Stimulated activated CD4-positive, alpha-beta T cell treated with anti-CD3 and anti-CD28 coated beads, Interleukin-1b, Interleukin-23, amount 100 ng/mL, for 48 hours (primary cell): Measurements from ENCODE around the gene NR1H2.

ENCODE experiments used
- DNase-seq: peaks from one replicate; pipeline ENCODE4 v3.0.0-alpha.2; 2020

The NR1H2 gene

DNA sequence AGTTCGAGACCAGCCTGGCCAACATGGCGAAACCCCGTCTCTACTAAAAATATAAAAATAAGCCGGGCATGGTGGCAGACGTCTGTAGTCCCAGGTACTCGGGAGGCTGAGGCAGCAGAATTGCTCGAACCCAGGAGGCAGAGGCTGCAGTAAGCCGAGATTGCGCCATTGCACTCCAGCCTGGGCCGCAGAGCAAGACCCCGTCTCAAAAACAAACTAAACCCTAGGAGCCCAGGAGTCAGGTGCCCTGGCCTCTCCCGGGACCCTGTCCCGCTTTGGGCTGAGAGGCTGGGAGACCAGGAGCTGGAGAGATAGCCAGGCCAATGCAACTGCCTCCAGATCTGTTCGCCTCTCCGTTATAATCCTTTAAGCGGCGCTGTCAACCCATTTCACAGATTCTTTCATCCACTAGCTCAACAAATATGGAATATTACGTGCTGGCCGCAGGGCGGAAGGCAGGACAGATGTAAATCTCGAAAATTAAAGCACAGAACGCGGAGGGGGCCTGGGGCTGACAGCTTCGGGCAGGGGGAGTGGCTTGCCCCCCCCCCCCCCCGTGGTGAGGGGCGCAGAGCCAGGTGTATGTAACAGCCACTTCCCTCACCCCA is 51.2 kb downstream of the NR1H2 start:
- DNase-seq = no peak

DNA sequence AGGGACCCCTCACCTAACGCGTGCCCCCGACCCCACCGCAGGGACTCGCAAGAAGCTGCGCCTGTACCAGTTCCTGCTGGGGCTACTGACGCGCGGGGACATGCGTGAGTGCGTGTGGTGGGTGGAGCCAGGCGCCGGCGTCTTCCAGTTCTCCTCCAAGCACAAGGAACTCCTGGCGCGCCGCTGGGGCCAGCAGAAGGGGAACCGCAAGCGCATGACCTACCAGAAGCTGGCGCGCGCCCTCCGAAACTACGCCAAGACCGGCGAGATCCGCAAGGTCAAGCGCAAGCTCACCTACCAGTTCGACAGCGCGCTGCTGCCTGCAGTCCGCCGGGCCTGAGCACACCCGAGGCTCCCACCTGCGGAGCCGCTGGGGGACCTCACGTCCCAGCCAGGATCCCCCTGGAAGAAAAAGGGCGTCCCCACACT is 51.8 kb downstream of the NR1H2 start:
- DNase-seq = no peak

DNA sequence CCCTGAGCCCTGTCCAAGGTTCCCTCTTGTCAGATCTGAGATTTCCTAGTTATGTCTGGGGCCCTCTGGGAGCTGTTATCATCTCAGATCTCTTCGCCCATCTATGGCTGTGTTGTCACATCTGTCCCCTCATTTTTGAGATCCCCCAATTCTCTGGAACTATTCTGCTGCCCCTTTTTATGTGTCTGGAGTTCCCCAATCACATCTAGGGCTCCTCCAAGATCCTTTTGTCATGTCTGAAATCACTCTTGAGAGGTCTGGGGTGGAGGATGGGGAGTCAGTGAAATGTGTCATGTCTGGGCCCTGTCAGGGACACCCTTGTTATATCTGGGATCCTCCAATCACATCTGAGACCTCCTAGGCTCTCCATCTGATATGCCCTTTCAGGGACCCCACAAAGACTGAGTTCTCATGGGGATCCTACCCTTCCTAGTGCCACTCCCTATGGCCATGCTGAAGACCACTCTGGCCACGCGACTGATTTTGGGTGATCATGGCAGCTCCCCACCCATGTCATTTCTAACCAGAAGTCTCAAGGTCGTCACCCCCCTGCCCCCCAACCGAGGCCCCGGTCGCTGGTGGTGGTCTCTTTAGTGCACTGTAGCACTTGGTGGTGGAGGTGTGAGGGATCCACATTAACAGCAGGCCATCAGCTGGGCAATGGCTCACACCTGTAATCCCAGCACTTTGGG is 52.7 kb downstream of the NR1H2 start:
- DNase-seq = no peak

DNA sequence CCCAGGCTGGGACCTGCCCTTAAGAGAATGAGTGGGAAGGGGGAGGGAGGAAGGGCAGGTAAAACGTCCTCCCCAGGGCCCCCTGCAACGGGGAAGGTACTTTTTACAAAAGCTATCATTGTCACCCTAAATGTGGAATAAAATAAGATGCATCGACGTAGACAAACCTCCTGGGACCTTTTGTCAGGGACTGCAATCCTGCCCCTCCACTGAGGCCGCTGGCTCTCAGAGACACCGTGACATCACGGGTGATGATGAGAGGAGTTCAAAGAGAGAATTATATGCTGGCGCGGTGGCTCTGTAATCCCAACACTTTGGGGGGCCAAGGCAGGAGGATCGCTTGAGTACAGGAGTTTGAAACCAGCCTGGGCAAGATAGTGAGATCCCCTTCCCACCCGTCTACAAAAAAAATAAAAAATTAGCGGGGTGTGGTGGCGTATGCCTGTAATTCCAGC is 54.7 kb downstream of the NR1H2 start:
- DNase-seq = no peak

DNA sequence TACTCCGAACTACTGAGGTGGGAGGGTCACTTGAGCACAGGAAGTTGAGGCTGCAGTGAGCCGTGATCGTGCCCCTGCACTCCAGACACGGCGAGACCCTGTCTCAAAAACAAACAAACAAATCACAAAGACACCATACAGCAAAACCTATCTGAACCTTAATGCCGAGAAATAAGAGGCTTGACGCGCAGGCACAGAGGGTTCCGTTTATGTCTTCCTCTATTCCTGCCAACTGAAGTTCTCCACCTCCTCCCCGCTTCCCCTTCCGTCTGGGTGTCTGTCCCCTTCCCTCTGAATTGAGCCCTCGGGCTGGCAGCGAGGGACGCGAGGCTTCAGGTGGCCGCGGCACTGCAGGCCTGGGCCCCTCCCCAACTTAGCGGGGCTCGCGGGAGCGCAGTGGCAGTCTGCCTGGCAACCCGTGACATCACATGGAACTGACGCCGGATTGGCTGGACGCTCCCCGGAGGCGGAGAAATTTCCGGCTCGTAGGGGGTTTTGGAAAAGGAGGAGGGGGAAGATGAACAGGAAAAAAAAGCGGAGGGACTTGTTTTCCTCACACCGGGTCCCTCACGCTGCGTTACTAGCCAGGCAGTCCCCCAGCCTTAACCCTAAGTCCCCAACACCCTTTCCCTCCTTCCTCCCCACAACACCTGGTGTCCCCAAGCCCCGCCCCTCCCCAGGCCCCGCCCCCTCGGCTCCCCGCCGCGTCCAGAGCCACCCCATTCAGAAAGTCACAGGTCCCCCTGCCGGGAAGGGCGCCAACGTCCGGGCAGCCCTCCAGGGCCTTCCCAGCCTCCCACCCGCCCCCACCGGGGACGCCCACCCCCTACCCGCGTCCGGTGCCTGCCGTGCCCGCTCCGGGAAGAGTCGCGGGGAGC is 55.3 kb downstream of the NR1H2 start:
- peak; percentile 84 for DNase-seq

DNA sequence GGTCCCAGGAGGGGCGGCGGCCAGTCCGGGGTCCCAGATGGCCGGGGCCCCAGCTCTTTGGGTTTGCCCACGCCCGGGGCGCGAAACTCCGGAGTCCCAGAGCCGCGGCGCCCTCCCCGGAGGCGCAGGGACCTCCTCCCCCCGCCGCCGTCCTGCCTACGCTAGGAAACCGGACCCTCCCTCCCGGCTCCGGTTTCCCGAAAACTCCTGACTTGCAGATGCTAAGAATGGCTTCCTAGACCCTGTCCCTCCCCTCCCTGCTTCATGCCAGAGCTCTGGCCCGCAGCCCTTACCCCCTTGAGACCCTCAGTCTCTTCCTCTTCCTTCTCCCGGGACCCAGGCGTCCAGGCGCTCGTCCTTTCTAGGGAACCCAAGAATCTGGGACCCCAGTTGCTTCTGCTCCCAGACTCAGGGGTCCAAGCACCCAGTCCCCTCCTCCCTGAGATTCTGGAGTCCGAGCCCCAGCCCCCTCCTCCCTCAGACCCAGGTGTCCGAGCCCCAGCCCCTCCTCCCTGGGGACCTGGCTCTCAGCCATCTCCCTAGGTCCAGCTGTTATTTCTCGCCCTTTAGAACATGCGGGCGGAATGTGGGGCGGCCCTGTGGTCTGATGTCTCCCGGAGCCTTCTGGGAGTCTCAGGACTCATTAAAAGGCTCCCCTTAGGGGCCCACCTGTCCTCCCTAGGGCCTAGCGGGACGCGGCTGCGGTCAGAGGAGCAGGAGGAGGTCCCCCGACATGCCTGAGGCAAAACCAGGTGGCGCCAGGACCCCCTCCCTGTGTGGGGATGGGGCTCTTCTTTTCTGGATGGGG is 56.2 kb downstream of the NR1H2 start, which contains the start of gene MYBPC2:
MYBPC2 (plus strand) TSS at position 672 of the 808 bp plus-strand sequence; CDS start at position 734, 62 bp downstream.
- no peak for DNase-seq
